Neuronal stem cell (in vitro differentiated cells): ENCODE data around the gene LMO1.

Experiments
- DNase-seq: peaks from one replicate; pipeline ENCODE4 v3.0.0-alpha.2; 2013; ENCODE audit warnings: low spot score
- H2AFZ ChIP-seq: one replicate; pipeline ENCODE4 v1.6.1; 2013; ENCODE audit warnings: mild to moderate bottlenecking, low read length, inconsistent platforms
- H2AK5ac ChIP-seq: 2 replicates; pipeline ENCODE4 v1.6.1; 2013; ENCODE audit warnings: low read depth, mild to moderate bottlenecking, inconsistent platforms, low read length, moderate library complexity, mixed read lengths
- H2BK120ac ChIP-seq: 2 replicates; pipeline ENCODE4 v1.6.1; 2013; ENCODE audit warnings: low read depth, mild to moderate bottlenecking, inconsistent platforms, low read length, moderate library complexity, mixed read lengths
- H2BK12ac ChIP-seq: one replicate; pipeline ENCODE4 v1.6.1; 2013; ENCODE audit warnings: low read length, inconsistent platforms
- H2BK15ac ChIP-seq: 2 replicates; pipeline ENCODE4 v1.6.1; 2013; ENCODE audit warnings: mild to moderate bottlenecking, low read length, inconsistent platforms, mixed read lengths
- H2BK5ac ChIP-seq: one replicate; pipeline ENCODE4 v1.6.1; 2013; ENCODE audit warnings: inconsistent platforms, mild to moderate bottlenecking, low read length, moderate library complexity
- H3K14ac ChIP-seq: one replicate; pipeline ENCODE4 v1.6.1; 2013; ENCODE audit warnings: low read length, inconsistent platforms
- H3K18ac ChIP-seq: 2 replicates; pipeline ENCODE4 v1.6.1; 2013; ENCODE audit warnings: low read length, inconsistent platforms
- H3K23ac ChIP-seq: 2 replicates; pipeline ENCODE4 v1.6.1; 2013; ENCODE audit warnings: low read depth, mild to moderate bottlenecking, mixed read lengths, low read length, inconsistent platforms; ENCODE audit not compliant: poor library complexity
- H3K27ac ChIP-seq: replicated peaks from 3 replicates; pipeline ENCODE4 v1.5.1; 2013; ENCODE audit warnings: low read length, inconsistent platforms
- H3K27me3 ChIP-seq, 3 experiments: 2 replicates each; pipeline ENCODE4 v1.6.1; 2013; ENCODE audit warnings: low read length in 3 of 3, mild to moderate bottlenecking in 2 of 3, inconsistent platforms in 1 of 3, low read depth in 1 of 3, mixed read lengths in 1 of 3, moderate library complexity in 1 of 3; ENCODE audit not compliant: control insufficient read depth in 3 of 3, insufficient read depth in 3 of 3
- H3K36me3 ChIP-seq, 2 donors: replicated peaks in 1 of 2; 2 replicates each; pipeline ENCODE4 v1.6.1; 2013; ENCODE audit warnings: low read length in 2 of 2; ENCODE audit not compliant: control insufficient read depth in 2 of 2, insufficient read depth in 2 of 2
- H3K4ac ChIP-seq: 2 replicates; pipeline ENCODE4 v1.6.1; 2013; ENCODE audit warnings: inconsistent platforms, mild to moderate bottlenecking, low read length, moderate library complexity
- H3K4me1 ChIP-seq, 2 donors: 1 replicate in 1 of 2; 2 replicates in 1 of 2; pipeline ENCODE4 v1.6.1; 2013; ENCODE audit warnings: low read length in 2 of 2, low read depth in 1 of 2; ENCODE audit not compliant: control insufficient read depth in 2 of 2, insufficient read depth in 1 of 2
- H3K4me2 ChIP-seq: one replicate; pipeline ENCODE4 v1.6.1; 2013; ENCODE audit warnings: mild to moderate bottlenecking, low read length, inconsistent platforms; ENCODE audit not compliant: insufficient read depth, poor library complexity, severe bottlenecking
- H3K4me3 ChIP-seq, 2 donors: 2 replicates each; pipeline ENCODE4 v1.5.1; 2013; ENCODE audit warnings: low read length in 2 of 2, mild to moderate bottlenecking in 2 of 2, inconsistent platforms in 1 of 2, moderate library complexity in 1 of 2
- H3K79me1 ChIP-seq: one replicate; pipeline ENCODE4 v1.6.1; 2013; ENCODE audit warnings: low read depth, mild to moderate bottlenecking, inconsistent platforms, low read length, moderate library complexity
- H3K9ac ChIP-seq: one replicate; pipeline ENCODE4 v1.6.1; 2013; ENCODE audit warnings: mild to moderate bottlenecking, low read depth, low read length, inconsistent platforms; ENCODE audit not compliant: poor library complexity
- H3K9me3 ChIP-seq, 2 donors: replicated peaks in 1 of 2; 2 replicates each; pipeline versions ENCODE3 to v1.6.1; 2013; ENCODE audit warnings: low read length in 2 of 2, mild to moderate bottlenecking in 2 of 2, inconsistent platforms in 1 of 2, low read depth in 1 of 2, mixed read lengths in 1 of 2, moderate library complexity in 1 of 2; ENCODE audit not compliant: control insufficient read depth in 2 of 2, insufficient read depth in 1 of 2
- H4K8ac ChIP-seq: one replicate; pipeline ENCODE4 v1.6.1; 2013; ENCODE audit warnings: low read depth, mild to moderate bottlenecking, inconsistent platforms, low read length, moderate library complexity
- H4K91ac ChIP-seq: one replicate; pipeline ENCODE4 v1.6.1; 2013; ENCODE audit warnings: low read length, low read depth, mild to moderate bottlenecking, inconsistent platforms; ENCODE audit not compliant: poor library complexity
- WGBS, 2 donors: extraction: QIAGEN DNeasy Blood & Tissue Kit; methylation state at CpG; one replicate each; pipeline ENCODE4 v1.1.7; 2013; ENCODE audit warnings: missing lambda C conversion rate in 2 of 2, mixed read lengths in 1 of 2; ENCODE audit not compliant: insufficient read length in 2 of 2, insufficient replicate concordance in 1 of 2; ENCODE audit errors: extremely low coverage in 2 of 2; 5-methylcytosine and 5-hydroxymethylcytosine counted together

Gene LMO1

DNA sequence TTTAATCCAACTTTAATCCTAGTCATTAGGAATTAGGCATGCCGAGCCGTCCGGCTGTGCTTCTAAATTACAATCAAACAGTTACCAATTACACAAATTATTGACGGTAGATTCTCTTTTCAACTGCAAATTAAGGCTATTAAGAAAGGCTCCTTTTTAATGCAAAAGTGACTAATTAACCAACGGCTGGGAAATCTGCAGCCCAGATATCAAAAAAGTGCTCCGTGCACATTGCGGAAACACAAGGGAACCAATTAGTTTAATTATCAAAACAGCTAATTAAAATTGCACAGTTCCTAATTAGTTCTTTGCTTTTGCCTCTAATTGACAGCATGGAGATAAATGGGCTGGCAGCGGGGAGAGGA, 19.4 kb upstream of the LMO1 start:
- Histone ChIP-seq H3K79me1 (no peaks in the 10 kb centered on the region), H2BK120ac (no peak overlapping the region), H3K14ac (no peak overlapping the region), H3K23ac (no peak overlapping the region), H3K4ac (no peak overlapping the region), H2AFZ (peak overlapping the region; percentile 97), H3K4me3 (peak overlapping the region in 1 of 2 donors; percentile 27), H2BK12ac (no peak overlapping the region), H3K9me3 (no peaks in the 10 kb centered on the region), H3K9ac (no peak overlapping the region), H3K27ac (no peak overlapping the region), H3K18ac (no peak overlapping the region), H2BK5ac (no peak overlapping the region), H4K91ac (no peak overlapping the region), H2AK5ac (no peak overlapping the region), H3K27me3 (peaks cover 0 to 12% (median 0%) of the 10 kb centered on the region in 3 experiments), H4K8ac (no peak overlapping the region), H3K4me1 (peaks cover 11% of the 10 kb centered on the region in 2 donors), H3K36me3 (no peaks in the 10 kb centered on the region), H3K4me2 (peak overlapping the region; percentile 47), H2BK15ac (no peak overlapping the region)
- no peak for DNase-seq
- no CpG with 5 or more reads among the region's 8 CpGs for WGBS, 2 donors

DNA sequence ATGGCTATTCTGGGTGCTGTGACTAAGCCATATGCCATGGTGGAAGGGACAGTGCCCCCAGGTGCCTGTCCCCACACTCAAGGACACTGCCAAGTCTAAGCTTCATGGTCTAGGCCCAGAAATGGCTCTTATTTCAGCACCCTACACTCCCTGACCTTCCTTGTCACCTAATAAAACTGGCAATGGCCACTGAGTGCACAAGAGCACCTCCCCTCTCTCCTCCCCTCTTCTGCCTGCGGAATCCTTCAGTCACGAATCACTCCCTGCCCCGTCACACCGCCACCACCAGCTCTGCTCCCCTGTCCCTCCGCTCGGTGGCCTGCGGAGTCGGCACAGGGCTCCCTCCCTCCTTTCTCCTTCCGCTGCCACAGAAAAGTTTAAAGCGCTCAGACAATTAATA, 19.0 kb upstream of the LMO1 start:
- H3K27me3 ChIP-seq, result peaks cover 0 to 12% (median 0%) of the 10 kb centered on the region in 3 experiments
- no peak overlapping the region for H4K91ac ChIP-seq
- H3K4me2 ChIP-seq, result peak overlapping the region; percentile 47
- no peak overlapping the region for H2BK15ac ChIP-seq
- no peaks in the 10 kb centered on the region for H3K79me1 ChIP-seq
- no peak overlapping the region for H3K9ac ChIP-seq
- H3K18ac ChIP-seq, result no peak overlapping the region
- peak overlapping the region; percentile 97 for H2AFZ ChIP-seq
- no peak overlapping the region for H2BK12ac ChIP-seq
- no peak overlapping the region for H2BK120ac ChIP-seq
- H3K14ac ChIP-seq, result no peak overlapping the region
- H2AK5ac ChIP-seq, result no peak overlapping the region
- H4K8ac ChIP-seq, result no peak overlapping the region
- no peaks in the 10 kb centered on the region for H3K9me3 ChIP-seq
- no peak for DNase-seq
- peaks cover 11% of the 10 kb centered on the region in 2 donors for H3K4me1 ChIP-seq
- no CpG with 5 or more reads among the region's 10 CpGs for WGBS, 2 donors
- H3K4me3 ChIP-seq, result no peak overlapping the region
- no peak overlapping the region for H3K23ac ChIP-seq
- no peaks in the 10 kb centered on the region for H3K36me3 ChIP-seq
- no peak overlapping the region for H3K4ac ChIP-seq
- no peak overlapping the region for H2BK5ac ChIP-seq
- H3K27ac ChIP-seq, result no peak overlapping the region

DNA sequence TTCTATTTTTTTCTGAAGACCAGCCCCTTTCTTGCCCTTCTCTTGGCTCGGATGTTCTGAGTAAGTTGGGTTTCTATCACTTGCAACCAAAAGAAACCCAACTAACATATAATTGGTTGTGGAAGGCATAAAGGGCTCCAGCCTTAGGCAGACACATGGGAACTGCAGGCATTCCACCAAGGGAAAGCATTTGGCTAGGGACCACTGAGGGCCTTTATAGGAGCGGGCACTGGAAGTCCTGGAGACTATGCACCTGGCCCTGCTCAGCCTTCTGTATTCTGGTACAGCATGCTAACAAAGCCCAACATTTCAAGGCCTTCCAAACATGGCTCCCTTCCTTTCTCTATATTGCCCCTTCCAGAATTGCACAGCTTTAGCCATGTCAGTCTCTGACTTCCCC, 17.6 kb upstream of the LMO1 start:
- Histone ChIP-seq H4K8ac (no peak overlapping the region), H3K79me1 (no peaks in the 10 kb centered on the region), H2BK120ac (no peak overlapping the region), H3K23ac (no peak overlapping the region), H4K91ac (no peak overlapping the region), H3K4me2 (no peak overlapping the region), H2BK12ac (no peak overlapping the region), H3K4ac (no peak overlapping the region), H2BK15ac (no peak overlapping the region), H3K9me3 (no peaks in the 10 kb centered on the region), H2AFZ (no peak overlapping the region), H3K9ac (no peak overlapping the region), H3K27me3 (peaks cover 0 to 12% (median 0%) of the 10 kb centered on the region in 3 experiments), H2BK5ac (no peak overlapping the region), H3K4me1 (peaks cover 11% of the 10 kb centered on the region in 2 donors), H3K14ac (no peak overlapping the region), H3K27ac (no peak overlapping the region), H3K18ac (no peak overlapping the region), H2AK5ac (no peak overlapping the region), H3K36me3 (no peaks in the 10 kb centered on the region), H3K4me3 (no peak overlapping the region)
- DNase-seq, result no peak
- WGBS, 2 donors, result no CpG with 5 or more reads among the region's 2 CpGs

DNA sequence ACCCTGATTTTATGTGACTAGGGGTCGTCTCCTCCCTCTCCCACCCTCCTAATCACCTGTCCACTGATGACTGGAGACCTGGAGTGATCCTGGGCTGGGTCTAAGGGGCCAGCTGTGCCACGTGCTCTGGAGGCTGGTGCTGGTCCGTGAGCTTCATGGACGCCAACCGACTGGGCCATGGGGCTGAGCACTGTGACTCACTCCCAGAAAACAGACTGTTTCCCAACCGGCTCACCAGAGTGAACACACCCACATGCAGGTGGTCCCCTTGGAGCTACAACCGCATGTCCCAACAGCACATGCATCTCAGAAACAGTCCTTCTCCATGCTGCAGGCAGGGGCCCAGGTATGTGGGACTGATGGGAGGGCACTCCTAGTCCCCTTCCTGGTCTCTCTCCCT, 14.0 kb upstream of the LMO1 start:
- Histone ChIP-seq H3K27me3 (peaks cover 0 to 11% (median 0%) of the 10 kb centered on the region in 3 experiments), H3K14ac (no peak overlapping the region), H2BK15ac (peak overlapping the region; percentile 47), H3K9me3 (no peaks in the 10 kb centered on the region), H2BK5ac (no peak overlapping the region), H3K4me3 (no peak overlapping the region), H3K23ac (peak overlapping the region; percentile 14), H2AFZ (no peak overlapping the region), H3K18ac (peak overlapping the region; percentile 72), H3K4me2 (no peak overlapping the region), H3K4me1 (peaks cover 0 to 6% of the 10 kb centered on the region in 2 donors), H4K91ac (peak overlapping the region; percentile 9), H3K79me1 (no peaks in the 10 kb centered on the region), H2BK120ac (no peak overlapping the region), H3K4ac (no peak overlapping the region), H2AK5ac (peak overlapping the region; percentile 82), H3K27ac (no peak overlapping the region), H2BK12ac (peak overlapping the region; percentile 7), H3K9ac (no peak overlapping the region), H3K36me3 (no peaks in the 10 kb centered on the region), H4K8ac (no peak overlapping the region)
- no peak for DNase-seq
- no CpG with 5 or more reads among the region's 7 CpGs for WGBS, 2 donors
